HEK293 (cell line): ENCODE results near the gene AGO3.

Experiments
- CTCF ChIA-PET: fragments of 350-600 bp; formaldehyde crosslinking; extraction: SDS; loops from one replicate; lab custom pipeline; 2021; ENCODE audit warnings: antibody characterized with exemption; lab: Yijun Ruan, JAX
- POLR2A ChIA-PET: fragments of 300-600 bp; formaldehyde crosslinking; extraction: SDS; loops from one replicate; lab custom pipeline; 2020; ENCODE audit warnings: antibody characterized with exemption, inconsistent platforms; lab: Yijun Ruan, JAX
- H3K27ac ChIP-seq: fragments of 200-500 bp; sonication (Bioruptor generic); 2 replicates; pipeline ENCODE4 v1.5.1; 2014; ENCODE audit warnings: low read depth, low read length, control low read depth, inconsistent platforms; ENCODE audit errors: extremely low read depth
- H3K36me3 ChIP-seq, 2 experiments: fragments of 200-500 bp in 1 of 2; sonication (Bioruptor generic) in 1 of 2; 1 replicate in 1 of 2; 2 replicates in 1 of 2; pipeline ENCODE4 v1.5.1; 2014 to 2017; ENCODE audit warnings: inconsistent platforms in 2 of 2, low read length in 2 of 2; ENCODE audit not compliant: control insufficient read depth in 2 of 2, insufficient read depth in 1 of 2
- H3K4me1 ChIP-seq: fragments of 200-500 bp; sonication (Bioruptor generic); 2 replicates; pipeline ENCODE4 v1.5.1; 2014; ENCODE audit warnings: mild to moderate bottlenecking, low read length, inconsistent platforms; ENCODE audit not compliant: control insufficient read depth, insufficient read depth
- H3K4me3 ChIP-seq: 2 replicates; pipeline ENCODE4 v1.5.1; 2011; ENCODE audit warnings: low read depth, mild to moderate bottlenecking, control low read depth, low read length, moderate library complexity
- H3K9me3 ChIP-seq: fragments of 200-500 bp; sonication (Bioruptor generic); 2 replicates; pipeline ENCODE4 v1.5.1; 2014; ENCODE audit warnings: low read depth, low read length, inconsistent platforms; ENCODE audit not compliant: control insufficient read depth, insufficient read depth
- GLIS1 ChIP-seq: fragments of 450-650 bp; formaldehyde crosslinking; IDR thresholded peaks from 2 replicates; pipeline ENCODE4 v1.5.1; 2016; ENCODE audit warnings: missing biosample characterization, missing genetic modification characterization
- GLIS2 ChIP-seq: fragments of 450-650 bp; formaldehyde crosslinking; IDR thresholded peaks from 2 replicates; pipeline ENCODE4 v1.5.1; 2016; ENCODE audit warnings: missing biosample characterization, missing genetic modification characterization
- KLF7 ChIP-seq: fragments of 450-650 bp; formaldehyde crosslinking; IDR thresholded peaks from 2 replicates; pipeline ENCODE4 v1.5.1; 2016; ENCODE audit warnings: missing biosample characterization, missing genetic modification characterization, borderline replicate concordance
- SP2 ChIP-seq: fragments of 450-650 bp; formaldehyde crosslinking; IDR thresholded peaks from 2 replicates; pipeline ENCODE4 v1.5.1; 2016; ENCODE audit warnings: missing biosample characterization, missing genetic modification characterization
- SP3 ChIP-seq: fragments of 450-650 bp; formaldehyde crosslinking; IDR thresholded peaks from 2 replicates; pipeline ENCODE4 v1.5.1; 2016; ENCODE audit warnings: missing biosample characterization, missing genetic modification characterization
- SP7 ChIP-seq: fragments of 450-650 bp; formaldehyde crosslinking; IDR thresholded peaks from 2 replicates; pipeline ENCODE4 v1.5.1; 2016; ENCODE audit warnings: missing biosample characterization, missing genetic modification characterization
- ZFHX2 ChIP-seq: fragments of 450-650 bp; formaldehyde crosslinking; conservative IDR thresholded peaks from 2 replicates; pipeline ENCODE4 v1.5.1; 2016; ENCODE audit warnings: missing biosample characterization, missing genetic modification characterization
- ZIC2 ChIP-seq: fragments of 450-650 bp; formaldehyde crosslinking; IDR thresholded peaks from 2 replicates; pipeline ENCODE4 v1.5.1; 2016; ENCODE audit warnings: missing biosample characterization, missing genetic modification characterization
- ZNF121 ChIP-seq: fragments of 450-650 bp; formaldehyde crosslinking; IDR thresholded peaks from 2 replicates; pipeline ENCODE4 v1.5.1; 2016; ENCODE audit warnings: missing biosample characterization, missing genetic modification characterization
- ZNF223 ChIP-seq: fragments of 450-650 bp; formaldehyde crosslinking; IDR thresholded peaks from 2 replicates; pipeline ENCODE4 v1.5.1; 2016; ENCODE audit warnings: missing biosample characterization, missing genetic modification characterization
- ZNF335 ChIP-seq: fragments of 450-650 bp; formaldehyde crosslinking; conservative IDR thresholded peaks from 2 replicates; pipeline ENCODE4 v1.5.1; 2016; ENCODE audit warnings: missing biosample characterization, missing genetic modification characterization
- ZNF341 ChIP-seq: fragments of 450-650 bp; formaldehyde crosslinking; IDR thresholded peaks from 2 replicates; pipeline ENCODE4; 2016; ENCODE audit warnings: low read depth, missing biosample characterization, missing genetic modification characterization
- ZNF394 ChIP-seq: fragments of 450-650 bp; formaldehyde crosslinking; IDR thresholded peaks from 2 replicates; pipeline ENCODE4 v1.5.1; 2016; ENCODE audit warnings: missing biosample characterization, missing genetic modification characterization, mild to moderate bottlenecking, moderate library complexity, borderline replicate concordance
- ZNF529 ChIP-seq: fragments of 450-650 bp; formaldehyde crosslinking; IDR thresholded peaks from 2 replicates; pipeline ENCODE4 v1.5.1; 2017; ENCODE audit warnings: missing genetic modification characterization, missing biosample characterization; ENCODE audit not compliant: insufficient replicate concordance
- ZNF549 ChIP-seq: fragments of 450-650 bp; IDR thresholded peaks from 2 replicates; pipeline ENCODE4 v1.5.1; 2018; ENCODE audit warnings: missing biosample characterization, missing genetic modification characterization, mild to moderate bottlenecking, inconsistent platforms, moderate library complexity
- ZNF658 ChIP-seq: fragments of 450-650 bp; formaldehyde crosslinking; IDR thresholded peaks from 2 replicates; pipeline ENCODE4; 2016; ENCODE audit warnings: missing biosample characterization, missing genetic modification characterization
- TF ChIP-seq, protein P1 (sequence below): fragments of 450-650 bp; formaldehyde crosslinking; optimal IDR thresholded peaks from 2 replicates; pipeline ENCODE3; 2016; ENCODE audit warnings: missing biosample characterization, mild to moderate bottlenecking, missing genetic modification characterization
- TF ChIP-seq, protein P2 (sequence below): IDR thresholded peaks from 2 replicates; pipeline ENCODE4 v1.6.1; 2011; ENCODE audit warnings: mild to moderate bottlenecking, low read depth, low read length, borderline replicate concordance
- TF ChIP-seq, protein P3 (sequence below): fragments of 450-650 bp; formaldehyde crosslinking; IDR thresholded peaks from 2 replicates; pipeline ENCODE4 v1.5.1; 2016; ENCODE audit warnings: missing biosample characterization, missing genetic modification characterization

AGO3 gene

DNA sequence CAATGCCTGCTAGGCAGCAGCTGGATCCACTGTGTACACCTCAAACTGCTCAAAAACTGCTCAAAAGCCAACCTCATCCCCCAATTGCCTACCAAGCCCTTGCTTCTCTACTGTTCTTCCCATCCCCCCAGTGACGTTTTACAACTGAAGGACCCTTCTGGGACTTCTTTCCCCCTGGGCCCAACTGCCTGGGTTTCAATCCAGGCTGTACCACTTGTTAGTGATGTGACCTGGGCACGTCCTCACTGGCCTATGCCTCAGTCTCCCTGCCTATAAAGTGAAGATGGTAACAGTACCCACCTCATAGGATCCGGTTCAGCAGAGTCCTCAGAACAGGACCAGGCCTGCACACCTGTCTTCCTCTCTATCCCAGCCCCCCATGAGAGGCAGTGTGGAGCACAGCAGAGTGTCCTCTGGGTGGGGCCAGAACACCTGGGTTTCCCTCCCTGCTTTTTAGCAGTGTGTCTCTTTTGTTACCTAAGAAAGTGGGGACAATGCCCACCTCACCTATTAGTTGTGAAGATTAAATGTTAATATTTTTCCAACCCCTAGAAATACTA is 151.1 kb downstream of the AGO3 start (continued):
- TF ChIP-seq, protein P1, sequence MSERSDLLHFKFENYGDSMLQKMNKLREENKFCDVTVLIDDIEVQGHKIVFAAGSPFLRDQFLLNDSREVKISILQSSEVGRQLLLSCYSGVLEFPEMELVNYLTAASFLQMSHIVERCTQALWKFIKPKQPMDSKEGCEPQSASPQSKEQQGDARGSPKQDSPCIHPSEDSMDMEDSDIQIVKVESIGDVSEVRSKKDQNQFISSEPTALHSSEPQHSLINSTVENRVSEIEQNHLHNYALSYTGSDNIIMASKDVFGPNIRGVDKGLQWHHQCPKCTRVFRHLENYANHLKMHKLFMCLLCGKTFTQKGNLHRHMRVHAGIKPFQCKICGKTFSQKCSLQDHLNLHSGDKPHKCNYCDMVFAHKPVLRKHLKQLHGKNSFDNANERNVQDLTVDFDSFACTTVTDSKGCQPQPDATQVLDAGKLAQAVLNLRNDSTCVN (tag by site-specific recombination): no peak

DNA sequence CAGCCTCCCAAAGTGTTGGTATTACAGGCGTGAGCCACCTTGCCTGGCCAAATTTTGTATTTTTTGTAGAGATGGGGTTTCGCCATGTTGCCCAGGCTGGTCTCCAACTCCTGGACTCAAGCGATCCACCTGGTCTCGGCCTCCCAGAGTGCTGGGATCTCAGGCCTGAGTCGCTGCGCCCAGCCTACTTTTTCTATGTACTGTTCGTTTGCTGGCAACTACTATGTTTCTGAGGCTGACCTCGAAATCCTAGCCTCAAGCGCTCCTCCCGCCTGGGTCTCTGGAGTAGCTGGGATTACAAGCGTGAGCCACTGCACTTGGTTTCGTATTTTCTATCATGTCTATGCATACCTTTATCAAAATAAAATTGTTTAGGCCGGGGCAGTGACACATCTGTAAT is 152.3 kb downstream of the AGO3 start:
- H3K36me3 ChIP-seq: no peaks in the 10 kb centered on the region
- H3K4me1 ChIP-seq: no peaks in the 10 kb centered on the region
- POLR2A ChIA-PET: no interaction called here
- TF ChIP-seq ZNF394 (tag by site-specific recombination) (peak; percentile 48; the same call in 1 of the 2 replicates), ZNF121 (tag by site-specific recombination) (no peak), ZNF529 (tag by site-specific recombination) (no peak), ZNF223 (tag by site-specific recombination) (no peak), SP7 (tag by site-specific recombination) (no peak), GLIS1 (tag by site-specific recombination) (no peak)
- TF ChIP-seq, protein P2, sequence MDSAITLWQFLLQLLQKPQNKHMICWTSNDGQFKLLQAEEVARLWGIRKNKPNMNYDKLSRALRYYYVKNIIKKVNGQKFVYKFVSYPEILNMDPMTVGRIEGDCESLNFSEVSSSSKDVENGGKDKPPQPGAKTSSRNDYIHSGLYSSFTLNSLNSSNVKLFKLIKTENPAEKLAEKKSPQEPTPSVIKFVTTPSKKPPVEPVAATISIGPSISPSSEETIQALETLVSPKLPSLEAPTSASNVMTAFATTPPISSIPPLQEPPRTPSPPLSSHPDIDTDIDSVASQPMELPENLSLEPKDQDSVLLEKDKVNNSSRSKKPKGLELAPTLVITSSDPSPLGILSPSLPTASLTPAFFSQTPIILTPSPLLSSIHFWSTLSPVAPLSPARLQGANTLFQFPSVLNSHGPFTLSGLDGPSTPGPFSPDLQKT: no peak
- no peak overlapping the region for H3K27ac ChIP-seq
- H3K4me3 ChIP-seq: no peak overlapping the region
- no peaks in the 10 kb centered on the region for H3K9me3 ChIP-seq
- CTCF ChIA-PET: interaction anchor here (0.6 kb wide), 1 partner anchor 369 kb away, joined by 3 read pairs; no protein-coding TSS in a partner anchor

DNA sequence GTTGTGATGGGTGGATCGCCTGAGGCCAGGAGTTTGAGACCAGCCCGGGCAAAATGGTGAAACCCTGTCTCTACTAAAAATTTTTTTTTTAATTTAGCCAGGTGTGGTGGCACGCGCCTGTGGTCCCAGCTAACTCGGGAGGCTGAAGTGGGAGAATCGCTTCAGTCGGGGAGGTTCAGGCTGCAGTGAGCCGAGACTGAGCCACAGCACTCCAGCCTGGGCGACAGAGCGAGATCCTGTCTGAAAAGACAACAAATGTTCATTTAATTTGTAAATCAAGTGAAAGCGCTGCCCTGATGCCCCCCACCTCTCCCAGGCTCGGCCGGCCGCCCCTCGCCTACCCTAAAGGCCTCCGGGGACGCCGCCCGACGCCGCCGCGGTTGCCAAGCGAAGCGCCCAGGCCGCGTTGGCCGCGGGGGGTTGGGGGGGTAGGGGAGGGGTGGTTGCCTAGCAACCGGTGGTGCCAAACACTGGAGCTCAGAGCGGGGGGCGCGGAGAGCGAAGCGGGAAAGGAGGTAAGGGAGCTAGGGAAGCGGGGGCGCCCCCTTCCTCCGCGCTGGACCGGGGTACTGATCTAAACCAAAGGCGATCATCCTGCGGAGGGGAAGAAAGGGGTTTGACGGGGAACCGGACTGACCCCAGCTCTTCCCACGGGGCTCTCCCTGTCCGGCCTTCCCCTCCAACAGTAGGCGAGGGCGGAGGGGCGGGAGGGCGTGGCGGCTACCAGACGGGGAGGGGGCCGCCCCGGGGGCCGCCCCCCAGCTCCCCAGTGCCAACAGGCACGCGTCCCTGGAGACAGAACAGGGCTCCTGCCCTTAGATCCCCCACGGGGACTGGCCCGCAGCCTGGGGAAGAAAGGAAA is 153.0 kb downstream of the AGO3 start, which contains the start of gene TEKT2:
TEKT2 (plus strand) TSS at position 460 of the 862 bp plus-strand sequence. CDS start 828 bp downstream, outside the sequence.
- no peaks in the 10 kb centered on the region for H3K36me3 ChIP-seq
- no peak within 1 kb of the TSS for H3K27ac ChIP-seq
- no peaks in the 10 kb centered on the region for H3K9me3 ChIP-seq
- ChIA-PET POLR2A (no interaction called here), CTCF (no interaction called here)
- TF ChIP-seq ZNF658 (tag by site-specific recombination) (no peak), SP3 (tag by site-specific recombination) (peak; percentile 45), GLIS1 (tag by site-specific recombination) (peak; percentile 85), ZIC2 (tag by site-specific recombination) (peak; percentile 39), GLIS2 (tag by site-specific recombination) (peak; percentile 46; the same call in 1 of the 2 replicates), ZNF335 (tag by site-specific recombination) (peak; percentile 26; the same call in 1 of the 2 replicates), SP2 (tag by site-specific recombination) (peak; percentile 34), ZNF341 (tag by site-specific recombination) (peak; percentile 70), KLF7 (tag by site-specific recombination) (no peak), ZFHX2 (tag by site-specific recombination) (0 out of 2 replicates have a peak, but pooled peaks have one; percentile 21), ZNF549 (tag by site-specific recombination) (no peak)
- TF ChIP-seq, protein P3, sequence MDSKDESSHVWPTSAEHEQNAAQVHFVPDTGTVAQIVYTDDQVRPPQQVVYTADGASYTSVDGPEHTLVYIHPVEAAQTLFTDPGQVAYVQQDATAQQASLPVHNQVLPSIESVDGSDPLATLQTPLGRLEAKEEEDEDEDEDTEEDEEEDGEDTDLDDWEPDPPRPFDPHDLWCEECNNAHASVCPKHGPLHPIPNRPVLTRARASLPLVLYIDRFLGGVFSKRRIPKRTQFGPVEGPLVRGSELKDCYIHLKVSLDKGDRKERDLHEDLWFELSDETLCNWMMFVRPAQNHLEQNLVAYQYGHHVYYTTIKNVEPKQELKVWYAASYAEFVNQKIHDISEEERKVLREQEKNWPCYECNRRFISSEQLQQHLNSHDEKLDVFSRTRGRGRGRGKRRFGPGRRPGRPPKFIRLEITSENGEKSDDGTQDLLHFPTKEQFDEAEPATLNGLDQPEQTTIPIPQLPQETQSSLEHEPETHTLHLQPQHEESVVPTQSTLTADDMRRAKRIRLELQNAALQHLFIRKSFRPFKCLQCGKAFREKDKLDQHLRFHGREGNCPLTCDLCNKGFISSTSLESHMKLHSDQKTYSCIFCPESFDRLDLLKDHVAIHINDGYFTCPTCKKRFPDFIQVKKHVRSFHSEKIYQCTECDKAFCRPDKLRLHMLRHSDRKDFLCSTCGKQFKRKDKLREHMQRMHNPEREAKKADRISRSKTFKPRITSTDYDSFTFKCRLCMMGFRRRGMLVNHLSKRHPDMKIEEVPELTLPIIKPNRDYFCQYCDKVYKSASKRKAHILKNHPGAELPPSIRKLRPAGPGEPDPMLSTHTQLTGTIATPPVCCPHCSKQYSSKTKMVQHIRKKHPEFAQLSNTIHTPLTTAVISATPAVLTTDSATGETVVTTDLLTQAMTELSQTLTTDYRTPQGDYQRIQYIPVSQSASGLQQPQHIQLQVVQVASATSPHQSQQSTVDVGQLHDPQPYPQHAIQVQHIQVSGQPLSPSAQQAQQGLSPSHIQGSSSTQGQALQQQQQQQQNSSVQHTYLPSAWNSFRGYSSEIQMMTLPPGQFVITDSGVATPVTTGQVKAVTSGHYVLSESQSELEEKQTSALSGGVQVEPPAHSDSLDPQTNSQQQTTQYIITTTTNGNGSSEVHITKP (tag by site-specific recombination): peak; percentile 98
- no peaks in the 10 kb centered on the region for H3K4me1 ChIP-seq
- H3K4me3 ChIP-seq: peak within 1 kb of the TSS; percentile 5; the same call in 1 of the 2 replicates
